Liver (tissue), 9 donors: ENCODE measurements around the gene NAV2. TPM values are rescaled to one million over a fixed set of nuclear protein-coding genes. Genes with fewer than 3 reads are reported as not detected.

Source experiments
- DNase-seq: peaks from one replicate; pipeline ENCODE4 v3.0.0-alpha.2; 2017; ENCODE audit warnings: low spot score
- H3K27ac ChIP-seq, 2 donors: one replicate each; pipeline ENCODE4 v1.7.0; 2013; ENCODE audit warnings: inconsistent platforms in 2 of 2, low read length in 2 of 2, control low read depth in 1 of 2, low read depth in 1 of 2, mild to moderate bottlenecking in 1 of 2
- H3K27me3 ChIP-seq, 4 donors: one replicate each; pipeline versions ENCODE4 v1.6.1 to v1.7.0; 2013; ENCODE audit warnings: low read length in 3 of 4, inconsistent platforms in 1 of 4, mild to moderate bottlenecking in 1 of 4, moderate library complexity in 1 of 4; ENCODE audit not compliant: control insufficient read depth in 4 of 4, insufficient read depth in 4 of 4
- H3K36me3 ChIP-seq, 4 donors: one replicate each; pipeline versions ENCODE4 v1.6.1 to v1.7.0; 2013; ENCODE audit warnings: low read length in 3 of 4, mild to moderate bottlenecking in 3 of 4, low read depth in 1 of 4, moderate library complexity in 1 of 4; ENCODE audit not compliant: control insufficient read depth in 4 of 4, insufficient read depth in 3 of 4
- H3K4me1 ChIP-seq, 4 donors: one replicate each; pipeline versions ENCODE4 v1.6.1 to v1.7.0; 2013; ENCODE audit warnings: low read length in 3 of 4, mild to moderate bottlenecking in 3 of 4, moderate library complexity in 1 of 4; ENCODE audit not compliant: control insufficient read depth in 4 of 4, insufficient read depth in 4 of 4
- H3K4me3 ChIP-seq, 3 donors: one replicate each; pipeline versions ENCODE4 v1.6.1 to v1.7.0; 2013; ENCODE audit warnings: low read length in 3 of 3, control low read depth in 1 of 3, low read depth in 1 of 3, mild to moderate bottlenecking in 1 of 3
- H3K9ac ChIP-seq, 2 donors: one replicate each; pipeline ENCODE4 v1.7.0; 2013; ENCODE audit warnings: low read length in 2 of 2, mild to moderate bottlenecking in 2 of 2, moderate library complexity in 2 of 2, control low read depth in 1 of 2, low read depth in 1 of 2
- H3K9me3 ChIP-seq, 4 donors: one replicate each; pipeline versions ENCODE4 v1.6.1 to v1.7.0; 2013; ENCODE audit warnings: low read length in 3 of 4; ENCODE audit not compliant: control insufficient read depth in 4 of 4
- EGR1 ChIP-seq, 2 donors: IDR thresholded peaks; 2 replicates each; pipeline ENCODE4 v1.6.1; 2016 to 2018; ENCODE audit warnings: antibody characterized with exemption in 2 of 2, low read depth in 2 of 2
- HNF4A ChIP-seq, 2 donors: conservative IDR thresholded peaks; 2 replicates each; pipeline ENCODE4 v1.6.1; 2016; ENCODE audit warnings: antibody characterized with exemption in 2 of 2, mild to moderate bottlenecking in 2 of 2
- HNF4G ChIP-seq: IDR thresholded peaks from 2 replicates; pipeline ENCODE4 v1.6.1; 2016; ENCODE audit warnings: antibody characterized with exemption
- NR2F2 ChIP-seq: IDR thresholded peaks from 2 replicates; pipeline ENCODE4 v1.6.1; 2016; ENCODE audit warnings: antibody characterized with exemption
- RXRA ChIP-seq, 2 donors: IDR thresholded peaks; 2 replicates each; pipeline ENCODE4 v1.6.1; 2017 to 2018; ENCODE audit warnings: antibody characterized with exemption in 2 of 2, mild to moderate bottlenecking in 1 of 2
- SP1 ChIP-seq: IDR thresholded peaks from 2 replicates; pipeline ENCODE4 v1.6.1; 2018; ENCODE audit warnings: antibody characterized with exemption, mild to moderate bottlenecking
- TAF1 ChIP-seq: conservative IDR thresholded peaks from 2 replicates; pipeline ENCODE4 v1.6.1; 2016; ENCODE audit warnings: antibody characterized with exemption, mild to moderate bottlenecking
- WGBS: extraction: QIAGEN DNeasy Blood & Tissue Kit; methylation state at CpG from one replicate; pipeline ENCODE4 v1.1.7; 2013; 5-methylcytosine and 5-hydroxymethylcytosine counted together
- polyA plus RNA-seq, 2 donors: library from polyadenylated mRNA; stranded (reverse) in 1 of 2; unstranded in 1 of 2; fragments of 200-250 nt in 1 of 2; fragments of >200 nt in 1 of 2; fragmentation: Nextera tagmentation in 1 of 2; extraction: Ambion mirVana in 1 of 2; gene quantifications; one replicate each; pipeline versions ENCODE4 v1.2.1 to v1.2.3, GENCODE V29; 2013 to 2015
- total RNA-seq, 2 donors: library from RNA; depleted of rRNA; stranded (reverse); fragments of >200 nt; gene quantifications; one replicate each; pipeline ENCODE4 v1.2.3, GENCODE V29; 2014
- TF ChIP-seq, protein P1 (sequence below): fragments of 150-350 bp; IDR thresholded peaks from 2 replicates; pipeline ENCODE4 v1.5.1; 2017; ENCODE audit warnings: improper control_type of control experiment, low read depth, low read length; ENCODE audit not compliant: missing input control
- TF ChIP-seq, protein P2 (sequence below): IDR thresholded peaks from 2 replicates; pipeline ENCODE4 v1.6.1; 2016; ENCODE audit warnings: antibody characterized with exemption
- TF ChIP-seq, protein P3 (sequence below): IDR thresholded peaks from 2 replicates; pipeline ENCODE4 v1.6.1; 2016; ENCODE audit warnings: antibody characterized with exemption, mild to moderate bottlenecking
- TF ChIP-seq, protein P4 (sequence below): IDR thresholded peaks from 2 replicates; pipeline ENCODE4 v1.6.1; 2016; ENCODE audit warnings: antibody characterized with exemption
- donor health status: healthy.
- donor health status: healthy.
- donor health status: healthy.
- donor health status: healthy.
- donor health status: healthy.

NAV2 gene
- total and polyA plus RNA-seq, 4 donors, result 6.3 to 20.5 (median 11.6) TPM

DNA sequence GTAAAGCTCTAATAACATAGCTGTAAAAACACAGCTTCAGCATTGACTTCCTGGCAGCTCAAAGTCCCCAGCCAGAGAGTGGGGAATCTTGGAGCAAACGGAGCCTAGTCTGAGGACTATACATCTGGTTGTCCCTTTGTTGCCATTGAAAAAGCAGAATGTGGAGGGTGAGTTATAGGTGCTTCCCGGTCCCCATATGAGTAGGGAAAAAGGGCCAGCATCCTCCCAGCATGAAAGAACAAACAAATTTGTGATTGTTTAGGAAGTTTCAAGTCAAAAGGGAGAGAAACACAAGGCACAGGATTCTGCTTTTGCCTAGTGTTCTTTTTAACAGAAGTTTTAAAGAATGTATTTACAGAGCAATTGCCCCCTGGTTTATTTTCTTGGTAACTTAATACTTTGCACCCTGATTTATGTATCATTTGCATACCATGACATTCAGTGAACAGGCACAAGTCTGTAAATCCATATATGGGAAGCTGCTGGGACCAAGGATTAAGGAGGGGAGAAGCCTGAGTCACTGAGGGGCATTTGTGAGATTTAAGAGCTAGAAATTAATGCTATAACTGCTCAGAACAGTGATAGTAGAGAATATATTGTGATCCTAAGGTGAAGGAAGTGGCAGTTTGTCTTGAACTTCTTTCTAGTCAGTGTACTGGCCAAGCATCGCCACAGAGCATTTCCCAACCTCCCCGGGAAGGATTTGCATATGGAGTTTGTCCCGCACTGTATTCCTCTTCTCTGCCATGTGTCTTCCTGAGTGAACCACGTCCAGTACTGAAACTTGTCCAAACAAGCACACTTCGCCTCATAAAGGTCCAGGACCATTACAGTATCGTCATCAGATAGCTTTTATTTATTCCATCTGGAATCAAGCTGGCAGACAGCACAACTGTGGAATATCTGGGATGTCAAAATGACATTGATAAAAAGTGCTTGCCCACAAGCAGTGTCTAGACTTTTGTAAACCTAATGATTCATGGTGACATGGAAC lies 344.6 kb downstream of the NAV2 start:
- DNase-seq, result no peak
- 56% methylated on average over 8 of the region's 8 CpGs for whole genome bisulfite sequencing

DNA sequence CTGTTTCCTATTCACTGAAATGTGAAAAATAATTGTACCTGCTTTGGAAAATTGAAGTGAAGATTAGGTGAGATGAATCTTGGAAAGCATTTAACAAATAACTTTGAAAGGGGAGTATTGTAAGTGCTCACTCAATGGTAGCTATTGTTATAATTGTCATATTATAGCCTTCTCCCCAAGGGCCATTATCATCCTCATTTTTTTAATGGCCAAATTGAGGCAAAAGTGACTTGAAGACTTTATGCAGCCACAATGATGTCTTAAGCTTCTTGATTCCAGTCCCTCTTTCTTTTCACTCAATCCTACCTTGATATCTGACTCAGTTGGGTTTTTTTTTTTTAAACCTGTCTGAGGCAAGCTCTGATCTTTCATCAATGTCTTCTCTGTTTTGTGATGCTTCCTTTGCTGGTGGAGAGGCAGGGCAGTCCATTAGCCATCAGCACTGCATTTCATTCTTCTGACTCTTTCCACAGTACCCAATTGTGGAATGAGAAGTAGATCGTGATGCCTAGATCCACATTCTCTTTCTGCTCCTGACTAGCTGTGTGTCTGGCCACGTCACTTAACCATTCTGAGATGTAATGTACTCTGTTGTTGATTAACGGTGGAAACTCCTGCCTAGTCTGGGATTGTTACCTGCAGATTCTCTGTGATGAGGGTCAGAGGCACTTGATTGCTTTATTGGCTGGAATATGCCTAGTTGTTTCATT lies 346.3 kb downstream of the NAV2 start:
- peaks cover 3 to 36% (median 33%) of the 10 kb centered on the region in 4 donors for H3K36me3 ChIP-seq
- peak overlapping the region; percentile 60 to 71 for H3K27ac ChIP-seq
- no peak overlapping the region for H3K4me3 ChIP-seq
- WGBS, result 90% methylated on average over 3 of the region's 3 CpGs
- no peaks in the 10 kb centered on the region for H3K27me3 ChIP-seq
- H3K4me1 ChIP-seq, result peaks cover 0 to 8% (median 6%) of the 10 kb centered on the region in 4 donors
- no peak overlapping the region for H3K9ac ChIP-seq
- DNase-seq, result no peak
- no peaks in the 10 kb centered on the region for H3K9me3 ChIP-seq
- TF ChIP-seq HNF4G (no peak), NR2F2 (no peak), RXRA (IDR thresholded peaks at IDR 0.05) (no peak), HNF4A (conservative IDR thresholded peaks at IDR 0.05) (no peak), EGR1 (IDR thresholded peaks at IDR 0.05; ENCODE audit: low read depth in 2 of 2) (no peak), SP1 (no peak), TAF1 (no peak)
- TF ChIP-seq, protein P1, sequence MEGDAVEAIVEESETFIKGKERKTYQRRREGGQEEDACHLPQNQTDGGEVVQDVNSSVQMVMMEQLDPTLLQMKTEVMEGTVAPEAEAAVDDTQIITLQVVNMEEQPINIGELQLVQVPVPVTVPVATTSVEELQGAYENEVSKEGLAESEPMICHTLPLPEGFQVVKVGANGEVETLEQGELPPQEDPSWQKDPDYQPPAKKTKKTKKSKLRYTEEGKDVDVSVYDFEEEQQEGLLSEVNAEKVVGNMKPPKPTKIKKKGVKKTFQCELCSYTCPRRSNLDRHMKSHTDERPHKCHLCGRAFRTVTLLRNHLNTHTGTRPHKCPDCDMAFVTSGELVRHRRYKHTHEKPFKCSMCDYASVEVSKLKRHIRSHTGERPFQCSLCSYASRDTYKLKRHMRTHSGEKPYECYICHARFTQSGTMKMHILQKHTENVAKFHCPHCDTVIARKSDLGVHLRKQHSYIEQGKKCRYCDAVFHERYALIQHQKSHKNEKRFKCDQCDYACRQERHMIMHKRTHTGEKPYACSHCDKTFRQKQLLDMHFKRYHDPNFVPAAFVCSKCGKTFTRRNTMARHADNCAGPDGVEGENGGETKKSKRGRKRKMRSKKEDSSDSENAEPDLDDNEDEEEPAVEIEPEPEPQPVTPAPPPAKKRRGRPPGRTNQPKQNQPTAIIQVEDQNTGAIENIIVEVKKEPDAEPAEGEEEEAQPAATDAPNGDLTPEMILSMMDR, result no peak
- TF ChIP-seq, protein P2, sequence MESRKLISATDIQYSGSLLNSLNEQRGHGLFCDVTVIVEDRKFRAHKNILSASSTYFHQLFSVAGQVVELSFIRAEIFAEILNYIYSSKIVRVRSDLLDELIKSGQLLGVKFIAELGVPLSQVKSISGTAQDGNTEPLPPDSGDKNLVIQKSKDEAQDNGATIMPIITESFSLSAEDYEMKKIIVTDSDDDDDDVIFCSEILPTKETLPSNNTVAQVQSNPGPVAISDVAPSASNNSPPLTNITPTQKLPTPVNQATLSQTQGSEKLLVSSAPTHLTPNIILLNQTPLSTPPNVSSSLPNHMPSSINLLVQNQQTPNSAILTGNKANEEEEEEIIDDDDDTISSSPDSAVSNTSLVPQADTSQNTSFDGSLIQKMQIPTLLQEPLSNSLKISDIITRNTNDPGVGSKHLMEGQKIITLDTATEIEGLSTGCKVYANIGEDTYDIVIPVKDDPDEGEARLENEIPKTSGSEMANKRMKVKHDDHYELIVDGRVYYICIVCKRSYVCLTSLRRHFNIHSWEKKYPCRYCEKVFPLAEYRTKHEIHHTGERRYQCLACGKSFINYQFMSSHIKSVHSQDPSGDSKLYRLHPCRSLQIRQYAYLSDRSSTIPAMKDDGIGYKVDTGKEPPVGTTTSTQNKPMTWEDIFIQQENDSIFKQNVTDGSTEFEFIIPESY, result no peak

More for the DNA sequence above, 344.6 kb downstream of the NAV2 start:
- TF ChIP-seq, protein P3, sequence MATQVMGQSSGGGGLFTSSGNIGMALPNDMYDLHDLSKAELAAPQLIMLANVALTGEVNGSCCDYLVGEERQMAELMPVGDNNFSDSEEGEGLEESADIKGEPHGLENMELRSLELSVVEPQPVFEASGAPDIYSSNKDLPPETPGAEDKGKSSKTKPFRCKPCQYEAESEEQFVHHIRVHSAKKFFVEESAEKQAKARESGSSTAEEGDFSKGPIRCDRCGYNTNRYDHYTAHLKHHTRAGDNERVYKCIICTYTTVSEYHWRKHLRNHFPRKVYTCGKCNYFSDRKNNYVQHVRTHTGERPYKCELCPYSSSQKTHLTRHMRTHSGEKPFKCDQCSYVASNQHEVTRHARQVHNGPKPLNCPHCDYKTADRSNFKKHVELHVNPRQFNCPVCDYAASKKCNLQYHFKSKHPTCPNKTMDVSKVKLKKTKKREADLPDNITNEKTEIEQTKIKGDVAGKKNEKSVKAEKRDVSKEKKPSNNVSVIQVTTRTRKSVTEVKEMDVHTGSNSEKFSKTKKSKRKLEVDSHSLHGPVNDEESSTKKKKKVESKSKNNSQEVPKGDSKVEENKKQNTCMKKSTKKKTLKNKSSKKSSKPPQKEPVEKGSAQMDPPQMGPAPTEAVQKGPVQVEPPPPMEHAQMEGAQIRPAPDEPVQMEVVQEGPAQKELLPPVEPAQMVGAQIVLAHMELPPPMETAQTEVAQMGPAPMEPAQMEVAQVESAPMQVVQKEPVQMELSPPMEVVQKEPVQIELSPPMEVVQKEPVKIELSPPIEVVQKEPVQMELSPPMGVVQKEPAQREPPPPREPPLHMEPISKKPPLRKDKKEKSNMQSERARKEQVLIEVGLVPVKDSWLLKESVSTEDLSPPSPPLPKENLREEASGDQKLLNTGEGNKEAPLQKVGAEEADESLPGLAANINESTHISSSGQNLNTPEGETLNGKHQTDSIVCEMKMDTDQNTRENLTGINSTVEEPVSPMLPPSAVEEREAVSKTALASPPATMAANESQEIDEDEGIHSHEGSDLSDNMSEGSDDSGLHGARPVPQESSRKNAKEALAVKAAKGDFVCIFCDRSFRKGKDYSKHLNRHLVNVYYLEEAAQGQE, result peak; percentile 40
- peak in 1 of 2 donors; percentile 26 for TF ChIP-seq HNF4A (conservative IDR thresholded peaks at IDR 0.05)
- TF ChIP-seq, protein P1, result no peak
- TF ChIP-seq, protein P4, sequence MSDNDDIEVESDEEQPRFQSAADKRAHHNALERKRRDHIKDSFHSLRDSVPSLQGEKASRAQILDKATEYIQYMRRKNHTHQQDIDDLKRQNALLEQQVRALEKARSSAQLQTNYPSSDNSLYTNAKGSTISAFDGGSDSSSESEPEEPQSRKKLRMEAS, result peak; percentile 24
- Histone ChIP-seq H3K4me3 (no peak overlapping the region), H3K36me3 (peaks cover 3 to 44% (median 41%) of the 10 kb centered on the region in 4 donors), H3K27me3 (no peaks in the 10 kb centered on the region), H3K9ac (no peak overlapping the region), H3K27ac (peak overlapping the region; percentile 6 to 40), H3K9me3 (no peaks in the 10 kb centered on the region), H3K4me1 (peaks cover 0 to 8% (median 6%) of the 10 kb centered on the region in 4 donors)
